Left ventricle myocardium inferior (tissue), 1 donor: ENCODE results near the gene CELF4. TPM values are rescaled to one million over a fixed set of nuclear protein-coding genes. Genes with fewer than 3 reads are reported as not detected.

Experiments
- DNase-seq: peaks from one replicate; pipeline ENCODE4 v3.0.0-alpha.2; 2020
- H3K27ac ChIP-seq: fragments of 200-600 bp; replicated peaks from 2 replicates; pipeline ENCODE4 v1.8.0; 2021
- H3K27me3 ChIP-seq: fragments of 200-600 bp; 2 replicates; pipeline ENCODE4 v1.8.0; 2021; ENCODE audit warnings: low read depth
- H3K36me3 ChIP-seq: fragments of 200-600 bp; 2 replicates; pipeline ENCODE4 v1.8.0; 2021
- H3K4me1 ChIP-seq: fragments of 200-600 bp; 2 replicates; pipeline ENCODE4 v1.8.0; 2021
- H3K4me3 ChIP-seq: fragments of 200-600 bp; 2 replicates; pipeline ENCODE4 v1.8.0; 2021; ENCODE audit warnings: mild to moderate bottlenecking, moderate library complexity
- H3K9me3 ChIP-seq: fragments of 200-600 bp; replicated peaks from 2 replicates; pipeline ENCODE4 v1.8.0; 2021
- CTCF ChIP-seq: fragments of 200-600 bp; IDR thresholded peaks from 2 replicates; pipeline ENCODE4 v1.8.0; 2021; ENCODE audit warnings: antibody characterized with exemption, mild to moderate bottlenecking, borderline replicate concordance
- intact Hi-C: fragments of 100-400 bp; cut with micrococcal nuclease; formaldehyde crosslinking; loops from one replicate; pipeline ENCODE4 v1.11.0; 2022
- total RNA-seq: library from RNA; stranded (reverse); fragmentation: NEBNext Ultra II Directional; extraction: Animal tissue kit (Norgen Biotek cat#: 25700); gene quantifications from one replicate; pipeline ENCODE4 v1.2.1, GENCODE V29; 2021
- donor health status: DM: no; HTN: yes; CAD: no; lungs with severe emphysema.

The CELF4 gene
- total RNA-seq, 1 donor from 2014 or later: 0.60 TPM

GRCh38 chr18:37225279-37225678 lies 340.3 kb downstream of the CELF4 start:
- H3K27ac ChIP-seq: no peak overlapping the region
- H3K36me3 ChIP-seq: peaks cover 13% of the 10 kb centered on the region
- H3K4me3 ChIP-seq: no peak overlapping the region
- DNase-seq: no peak
- no peaks in the 10 kb centered on the region for H3K4me1 ChIP-seq
- H3K27me3 ChIP-seq: no peaks in the 10 kb centered on the region
- no peaks in the 10 kb centered on the region for H3K9me3 ChIP-seq
- TF ChIP-seq CTCF: no peak
- intact Hi-C loops: no loop called here

- Histone ChIP-seq H3K4me1 (no peaks in the 10 kb centered on the region), H3K27ac (no peak overlapping the region), H3K9me3 (no peaks in the 10 kb centered on the region), H3K36me3 (peaks cover 13% of the 10 kb centered on the region), H3K27me3 (no peaks in the 10 kb centered on the region), H3K4me3 (no peak overlapping the region)
- no peak for DNase-seq
- intact Hi-C loops: no loop called here
- no peak for TF ChIP-seq CTCF
Observed at GRCh38 chr18:37222999-37223378, 342.6 kb downstream of the CELF4 start.

GRCh38 chr18:37222354-37222998 lies 343.1 kb downstream of the CELF4 start:
- no peak for TF ChIP-seq CTCF
- no peak overlapping the region for H3K4me3 ChIP-seq
- no peaks in the 10 kb centered on the region for H3K27me3 ChIP-seq
- peaks cover 13% of the 10 kb centered on the region for H3K36me3 ChIP-seq
- no peaks in the 10 kb centered on the region for H3K9me3 ChIP-seq
- no peaks in the 10 kb centered on the region for H3K4me1 ChIP-seq
- DNase-seq: no peak
- intact Hi-C loops: no loop called here
- H3K27ac ChIP-seq: no peak overlapping the region

- no peak for DNase-seq
- intact Hi-C loops: no loop called here
- Histone ChIP-seq H3K9me3 (peaks cover 18% of the 10 kb centered on the region), H3K27me3 (no peaks in the 10 kb centered on the region), H3K4me1 (no peaks in the 10 kb centered on the region), H3K4me3 (no peak overlapping the region), H3K27ac (no peak overlapping the region), H3K36me3 (peaks cover 6% of the 10 kb centered on the region)
- TF ChIP-seq CTCF: no peak
Observed at GRCh38 chr18:37219257-37219656, 346.3 kb downstream of the CELF4 start.

GRCh38 chr18:37218022-37218590 lies 347.5 kb downstream of the CELF4 start:
- peaks cover 5% of the 10 kb centered on the region for H3K36me3 ChIP-seq
- no peak for DNase-seq
- no peaks in the 10 kb centered on the region for H3K4me1 ChIP-seq
- H3K4me3 ChIP-seq: no peak overlapping the region
- no peaks in the 10 kb centered on the region for H3K27me3 ChIP-seq
- intact Hi-C loops: no loop called here
- H3K9me3 ChIP-seq: peaks cover 28% of the 10 kb centered on the region
- TF ChIP-seq CTCF: no peak
- no peak overlapping the region for H3K27ac ChIP-seq
